RWPE1 (cell line): ENCODE data around the gene ZIC1.

ENCODE experiments used
- CTCF ChIA-PET: fragments of 350-600 bp; sonication (Branson Sonifier 250); formaldehyde crosslinking; extraction: SDS; loops from one replicate; lab custom pipeline; 2021; lab: Yijun Ruan, JAX
- POLR2A ChIA-PET: fragments of 400-600 bp; formaldehyde crosslinking; extraction: SDS; loops from one replicate; lab custom pipeline; 2020; ENCODE audit warnings: antibody characterized with exemption; ENCODE audit not compliant: low non-redundant PET; lab: Yijun Ruan, JAX
- DNase-seq: peaks from one replicate; pipeline ENCODE4 v3.0.0; 2012; ENCODE audit warnings: low spot score
- H3K27ac ChIP-seq: fragments of 450-650 bp; 2 replicates; pipeline ENCODE4 v1.5.1; 2017
- CTCF ChIP-seq: fragments of 450-650 bp; conservative IDR thresholded peaks from 2 replicates; pipeline ENCODE4 v1.5.1; 2017; ENCODE audit warnings: low read depth, mild to moderate bottlenecking

ZIC1 gene

GRCh38 chr3:147365196-147366115 is 43.7 kb upstream of the ZIC1 start:
- no peak overlapping the region for H3K27ac ChIP-seq
- ChIA-PET POLR2A (no interaction called here), CTCF (no interaction called here)
- TF ChIP-seq CTCF: no peak
- no peak for DNase-seq

- H3K27ac ChIP-seq: no peak overlapping the region
- ChIA-PET POLR2A (no interaction called here), CTCF (no interaction called here)
- no peak for TF ChIP-seq CTCF
- DNase-seq: no peak
Observed at GRCh38 chr3:147367676-147368075, 41.5 kb upstream of the ZIC1 start.

- ChIA-PET POLR2A (no interaction called here), CTCF (no interaction called here)
- H3K27ac ChIP-seq: no peak overlapping the region
- DNase-seq: no peak
- TF ChIP-seq CTCF: no peak
Observed at GRCh38 chr3:147368151-147368550, 41.0 kb upstream of the ZIC1 start.

GRCh38 chr3:147368561-147369221 is 40.5 kb upstream of the ZIC1 start:
- no peak for DNase-seq
- POLR2A ChIA-PET: no interaction called here
- no peak overlapping the region for H3K27ac ChIP-seq
- CTCF ChIA-PET: interaction anchor here (0.6 kb wide), 1 partner anchor 12 kb away, joined by 3 read pairs; no protein-coding TSS in a partner anchor
- TF ChIP-seq CTCF: no peak

- DNase-seq: no peak
- ChIA-PET POLR2A (no interaction called here), CTCF (interaction anchor here (0.6 kb wide), 1 partner anchor 12 kb away, joined by 3 read pairs; no protein-coding TSS in a partner anchor)
- H3K27ac ChIP-seq: no peak overlapping the region
- TF ChIP-seq CTCF: no peak
Observed at GRCh38 chr3:147369231-147369630, 39.9 kb upstream of the ZIC1 start.

- no peak for TF ChIP-seq CTCF
- H3K27ac ChIP-seq: no peak overlapping the region
- DNase-seq: no peak
- ChIA-PET CTCF (no interaction called here), POLR2A (no interaction called here)
Observed at GRCh38 chr3:147369661-147370123, 39.5 kb upstream of the ZIC1 start.
